Measurements from ENCODE around the gene CAGE1. TPM values are rescaled to one million over a fixed set of nuclear protein-coding genes. Genes with fewer than 3 reads are reported as not detected.
A peak's percentile ranks its signal among the peaks of the same experiment; 100 is the strongest.
"Not testable (repeated sequence)": the region's sequence is repeated elsewhere in the genome, so short reads cannot be mapped to it uniquely, and the experiment has no call there.

CAGE1 gene
- total RNA-seq, 1 experiment from 2014 or later, result 0.16 TPM

- Histone ChIP-seq H3K27me3 (no peaks in the 10 kb centered on the region), H3K4me3 (peak overlapping the region; percentile 72), H3K9me3 (replicated peaks) (no peaks in the 10 kb centered on the region), H3K36me3 (0 out of 2 replicates have a peak, but pooled peaks cover 3% of the 10 kb centered on the region), H3K4me1 (no peaks in the 10 kb centered on the region), H3K27ac (peak overlapping the region; percentile 70)
- DNase-seq, result no peak
Measured at GRCh38 chr6:7389162-7389450, 436 bp downstream of the CAGE1 start.

DNA sequence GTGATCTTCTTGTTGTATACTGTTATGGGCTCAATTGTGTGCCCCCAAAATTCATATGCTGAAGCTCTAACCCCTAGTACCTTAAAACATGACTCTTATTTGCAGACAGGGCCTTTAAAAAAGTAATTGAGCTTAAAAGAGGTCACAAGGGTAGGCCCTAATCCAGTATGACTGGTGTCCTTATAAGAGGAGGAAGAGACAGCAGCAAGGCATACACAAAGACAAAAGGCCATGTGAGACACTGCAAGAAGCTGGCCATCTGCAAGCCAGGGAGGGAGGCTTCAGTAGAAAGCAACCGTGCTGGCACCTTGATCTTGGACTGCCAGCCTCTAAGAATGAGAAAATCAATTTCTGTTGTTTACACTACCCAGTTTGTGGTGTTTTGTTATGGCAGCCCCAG is 8.4 kb downstream of the CAGE1 start:
- no peaks in the 10 kb centered on the region for H3K4me1 ChIP-seq
- no peaks in the 10 kb centered on the region for H3K36me3 ChIP-seq
- no peaks in the 10 kb centered on the region for H3K9me3 ChIP-seq (replicated peaks)
- no peak for DNase-seq
- H3K27ac ChIP-seq, result no peak overlapping the region
- H3K27me3 ChIP-seq, result no peaks in the 10 kb centered on the region
- no peak overlapping the region for H3K4me3 ChIP-seq

DNA sequence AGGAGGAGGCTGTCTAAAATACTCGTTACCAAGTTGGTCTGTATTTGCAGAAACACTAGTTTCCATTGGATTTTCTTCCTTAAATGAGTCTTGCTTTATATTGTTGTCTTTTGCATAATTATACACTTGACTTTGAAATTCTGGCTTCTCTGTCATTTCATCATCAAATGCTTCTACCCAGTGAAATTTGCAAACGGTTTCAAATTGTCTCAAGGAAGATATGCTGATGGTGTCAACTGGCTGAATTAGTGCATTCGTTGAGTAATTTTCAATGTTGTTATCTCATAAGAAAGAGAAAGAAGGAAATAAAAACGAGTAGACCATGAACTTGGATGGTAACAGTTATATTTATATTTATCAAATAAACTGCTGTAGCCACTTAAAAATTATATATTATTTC is 10.8 kb downstream of the CAGE1 start:
- DNase-seq, result no peak
- Histone ChIP-seq H3K27ac (no peak overlapping the region), H3K36me3 (no peaks in the 10 kb centered on the region)

GRCh38 chr6:7377961-7378360 is 11.6 kb downstream of the CAGE1 start:
- no peaks in the 10 kb centered on the region for H3K27me3 ChIP-seq
- no peak for DNase-seq
- H3K27ac ChIP-seq, result no peak overlapping the region
- H3K36me3 ChIP-seq, result no peaks in the 10 kb centered on the region
- H3K4me1 ChIP-seq, result no peaks in the 10 kb centered on the region
- no peaks in the 10 kb centered on the region for H3K9me3 ChIP-seq (replicated peaks)
- H3K4me3 ChIP-seq, result no peak overlapping the region

More for the DNA sequence above, 10.8 kb downstream of the CAGE1 start:
- no peaks in the 10 kb centered on the region for H3K9me3 ChIP-seq (replicated peaks)
- H3K4me1 ChIP-seq, result no peaks in the 10 kb centered on the region
- no peaks in the 10 kb centered on the region for H3K27me3 ChIP-seq
- no peak overlapping the region for H3K4me3 ChIP-seq

GRCh38 chr6:7373739-7374138 is 15.8 kb downstream of the CAGE1 start:
- no peak for DNase-seq
- Histone ChIP-seq H3K9me3 (replicated peaks) (no peaks in the 10 kb centered on the region), H3K36me3 (no peaks in the 10 kb centered on the region), H3K4me3 (no peak overlapping the region), H3K27ac (no peak overlapping the region), H3K4me1 (no peaks in the 10 kb centered on the region), H3K27me3 (no peaks in the 10 kb centered on the region)

- Histone ChIP-seq H3K9me3 (replicated peaks) (no peaks in the 10 kb centered on the region), H3K27ac (no peak overlapping the region), H3K4me3 (no peak overlapping the region), H3K4me1 (no peaks in the 10 kb centered on the region), H3K36me3 (no peaks in the 10 kb centered on the region), H3K27me3 (no peaks in the 10 kb centered on the region)
- DNase-seq, result no peak
Measured at GRCh38 chr6:7367408-7367807, 22.1 kb downstream of the CAGE1 start.

- H3K36me3 ChIP-seq; H3K4me3 ChIP-seq; DNase-seq; H3K4me1 ChIP-seq; H3K27me3 ChIP-seq; H3K27ac ChIP-seq; H3K9me3 ChIP-seq (replicated peaks): not testable (repeated sequence)
Measured at GRCh38 chr6:7351916-7352315, 37.6 kb downstream of the CAGE1 start.

GRCh38 chr6:7350591-7350990 is 39.0 kb downstream of the CAGE1 start:
- not testable (repeated sequence) for H3K4me3 ChIP-seq; H3K27ac ChIP-seq; H3K27me3 ChIP-seq; H3K4me1 ChIP-seq; H3K36me3 ChIP-seq; H3K9me3 ChIP-seq (replicated peaks); DNase-seq

- H3K4me3 ChIP-seq; H3K36me3 ChIP-seq; H3K9me3 ChIP-seq (replicated peaks); H3K27ac ChIP-seq; H3K27me3 ChIP-seq; H3K4me1 ChIP-seq: not testable (repeated sequence)
- peak in 1 of 2 experiments; percentile 16 for DNase-seq
Measured at GRCh38 chr6:7347551-7347997, 42.0 kb downstream of the CAGE1 start.

DNA sequence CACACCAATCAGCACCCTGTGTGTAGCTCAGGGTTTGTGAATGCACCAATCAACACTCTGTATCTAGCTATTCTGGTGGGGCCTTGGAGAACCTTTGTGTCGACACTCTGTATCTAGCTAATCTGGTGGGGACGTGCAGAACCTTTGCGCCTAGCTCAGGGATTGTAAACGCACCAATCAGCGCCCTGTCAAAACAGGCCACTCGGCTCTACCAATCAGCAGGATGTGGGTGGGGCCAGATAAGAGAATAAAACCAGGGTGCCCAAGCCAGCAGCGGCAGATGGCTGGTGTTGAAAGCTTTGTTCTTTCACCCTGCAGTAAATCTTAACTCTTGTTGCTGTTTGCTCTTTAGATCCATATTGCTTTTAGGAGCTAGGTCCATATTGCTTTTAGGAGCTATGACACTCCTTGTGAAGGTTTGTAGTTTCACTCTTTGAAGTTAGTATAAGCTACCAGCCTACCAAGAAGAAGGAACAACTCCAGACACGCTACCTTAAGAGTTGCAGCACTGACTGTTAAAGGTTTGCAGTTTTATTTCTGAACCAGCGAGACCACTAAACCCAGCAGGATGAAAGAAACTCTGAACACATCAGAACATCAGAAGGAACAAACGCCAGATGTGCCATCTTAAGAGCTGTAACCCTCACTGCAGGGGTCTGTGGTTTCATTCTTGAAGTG is 44.6 kb downstream of the CAGE1 start:
- H3K9me3 ChIP-seq (replicated peaks); DNase-seq; H3K27ac ChIP-seq; H3K4me1 ChIP-seq; H3K4me3 ChIP-seq; H3K27me3 ChIP-seq; H3K36me3 ChIP-seq: not testable (repeated sequence)

DNA sequence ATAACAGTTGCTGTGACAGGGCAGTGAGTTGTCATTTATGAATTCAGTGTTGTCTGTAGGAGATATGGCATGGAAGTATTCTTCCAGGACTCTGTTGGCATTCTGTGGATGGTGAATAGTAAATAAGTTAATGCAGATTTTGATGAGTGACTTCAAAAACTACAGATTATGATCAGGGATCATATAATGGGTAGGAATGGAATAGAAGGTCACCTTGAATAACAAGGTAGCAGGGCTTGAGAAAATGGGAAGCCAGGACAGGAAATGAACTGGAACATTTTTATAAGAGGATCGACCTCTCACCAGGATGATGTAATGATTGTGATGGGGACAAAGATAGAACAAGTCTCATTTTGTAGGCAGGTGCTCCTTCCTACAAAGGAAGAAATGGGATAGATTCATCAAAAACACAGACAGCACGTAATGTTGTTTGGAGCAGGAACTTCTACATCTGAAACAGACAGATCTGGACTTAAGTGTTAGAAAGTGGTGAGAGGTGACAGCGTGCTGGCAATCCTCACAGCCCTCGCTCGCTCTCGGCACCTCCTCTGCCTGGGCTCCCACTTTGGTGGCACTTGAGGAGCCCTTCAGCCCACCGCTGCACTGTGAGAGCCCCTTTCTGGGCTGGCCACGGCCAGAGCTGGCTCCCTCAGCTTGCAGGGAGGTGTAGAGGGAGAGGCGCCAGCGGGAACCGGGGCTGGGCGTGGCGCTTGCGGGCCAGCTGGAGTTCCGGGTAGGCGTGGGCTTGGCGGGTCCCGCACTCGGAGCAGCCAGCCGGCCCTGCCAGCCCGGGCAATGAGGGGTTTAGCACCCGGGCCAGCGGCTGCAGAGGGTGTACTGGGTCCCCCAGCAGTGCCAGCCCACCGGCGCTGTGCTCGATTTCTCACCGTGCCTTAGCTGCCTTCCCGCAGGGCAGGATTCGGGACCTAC is 45.7 kb downstream of the CAGE1 start:
- DNase-seq, result no peak
- Histone ChIP-seq H3K4me1 (no peaks in the 10 kb centered on the region), H3K27ac (no peak overlapping the region), H3K4me3 (no peak overlapping the region), H3K36me3 (no peaks in the 10 kb centered on the region), H3K27me3 (no peaks in the 10 kb centered on the region), H3K9me3 (replicated peaks) (no peaks in the 10 kb centered on the region)

DNA sequence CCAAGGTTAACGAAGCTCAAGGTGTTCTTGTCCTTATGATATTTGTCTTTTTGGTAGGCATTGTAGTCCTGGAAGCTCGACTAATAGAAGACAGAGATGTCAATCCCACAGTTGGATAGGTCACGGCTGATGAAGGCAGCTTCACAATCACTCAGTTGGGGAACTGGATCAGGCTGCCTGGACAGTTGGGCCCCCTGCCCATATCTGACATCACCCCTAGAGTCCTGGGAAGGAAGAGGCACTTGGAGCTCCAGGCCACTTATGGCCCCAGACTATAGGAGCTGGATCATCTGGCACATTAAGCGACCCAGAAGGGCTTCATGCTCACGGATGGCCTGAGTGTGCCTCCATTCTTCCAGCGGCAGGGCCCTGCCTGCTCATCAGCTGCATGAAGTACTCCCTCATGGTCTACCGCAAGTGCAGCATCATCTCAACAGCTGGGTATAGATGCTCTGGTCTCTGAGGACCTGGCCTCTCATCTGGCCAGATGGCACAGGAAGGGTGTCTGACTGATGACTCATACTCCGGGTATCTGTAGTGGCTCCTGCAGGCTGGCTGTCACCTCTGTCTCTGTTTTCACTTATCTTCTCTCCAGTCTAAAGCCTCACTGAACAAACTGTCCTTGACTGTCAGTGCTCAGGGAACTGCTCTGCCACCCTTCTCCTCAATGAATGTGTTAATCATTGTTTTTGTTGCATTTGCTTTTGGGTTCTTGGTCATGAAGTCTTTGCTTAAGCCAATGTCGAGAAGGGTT is 47.4 kb downstream of the CAGE1 start:
- no peaks in the 10 kb centered on the region for H3K27me3 ChIP-seq
- H3K36me3 ChIP-seq, result no peaks in the 10 kb centered on the region
- no peak overlapping the region for H3K27ac ChIP-seq
- H3K4me1 ChIP-seq, result no peaks in the 10 kb centered on the region
- no peaks in the 10 kb centered on the region for H3K9me3 ChIP-seq (replicated peaks)
- peak; percentile 16 to 29 for DNase-seq
- H3K4me3 ChIP-seq, result no peak overlapping the region

- Histone ChIP-seq H3K27ac (no peak overlapping the region), H3K27me3 (no peaks in the 10 kb centered on the region), H3K9me3 (replicated peaks) (no peaks in the 10 kb centered on the region), H3K4me3 (no peak overlapping the region), H3K36me3 (no peaks in the 10 kb centered on the region), H3K4me1 (no peaks in the 10 kb centered on the region)
- no peak for DNase-seq
Measured at GRCh38 chr6:7341271-7341670, 48.3 kb downstream of the CAGE1 start.

GRCh38 chr6:7339007-7339732 is 50.4 kb downstream of the CAGE1 start:
- H3K27ac ChIP-seq; H3K36me3 ChIP-seq; H3K27me3 ChIP-seq; H3K4me1 ChIP-seq; H3K9me3 ChIP-seq (replicated peaks); H3K4me3 ChIP-seq: not testable (repeated sequence)
- peak in 1 of 2 experiments; percentile 22 for DNase-seq

Data from SJCRH30 (cell line).